Cardiac fibroblast (primary cell): ENCODE data around the gene GMIP.

Experiments
- DNase-seq, 2 donors: peaks; one replicate each; pipeline versions ENCODE4 v3.0.0 to v3.0.0-alpha.2; 2010; ENCODE audit warnings: low read depth in 2 of 2
- H3K4me3 ChIP-seq, 2 donors: replicated peaks in 1 of 2; 1 replicate in 1 of 2; 2 replicates in 1 of 2; pipeline ENCODE4 v1.5.1; 2011; ENCODE audit warnings: low read depth in 2 of 2, low read length in 2 of 2, mild to moderate bottlenecking in 2 of 2, moderate library complexity in 1 of 2
- TF ChIP-seq, protein P1 (sequence below): IDR thresholded peaks from one replicate; pipeline ENCODE4 v1.5.1; 2011; ENCODE audit warnings: low read depth, mild to moderate bottlenecking, low read length, inconsistent platforms

GMIP gene

DNA sequence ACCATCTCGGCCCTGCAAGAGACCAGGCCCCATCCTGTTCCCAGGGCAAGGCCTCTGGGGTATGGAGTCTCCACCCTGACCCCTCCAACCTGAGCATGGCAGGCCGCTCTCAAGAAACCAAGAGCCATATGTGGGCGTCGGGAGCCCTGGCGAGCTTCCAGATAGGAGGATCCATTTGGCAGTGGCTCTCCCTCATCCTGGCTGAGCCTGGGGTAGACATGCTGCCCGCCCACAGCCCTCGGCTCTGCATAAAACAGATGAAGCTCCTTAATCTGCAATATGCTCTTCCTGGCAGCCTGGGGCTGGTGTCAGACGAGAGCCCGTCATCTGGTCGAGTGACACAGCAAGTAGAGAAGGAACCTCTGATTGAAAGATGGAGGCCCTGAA is 13.9 kb upstream of the GMIP start:
- H3K4me3 ChIP-seq, result no peak overlapping the region
- peak in 1 of 2 donors; percentile 11 for DNase-seq
- TF ChIP-seq, protein P1, sequence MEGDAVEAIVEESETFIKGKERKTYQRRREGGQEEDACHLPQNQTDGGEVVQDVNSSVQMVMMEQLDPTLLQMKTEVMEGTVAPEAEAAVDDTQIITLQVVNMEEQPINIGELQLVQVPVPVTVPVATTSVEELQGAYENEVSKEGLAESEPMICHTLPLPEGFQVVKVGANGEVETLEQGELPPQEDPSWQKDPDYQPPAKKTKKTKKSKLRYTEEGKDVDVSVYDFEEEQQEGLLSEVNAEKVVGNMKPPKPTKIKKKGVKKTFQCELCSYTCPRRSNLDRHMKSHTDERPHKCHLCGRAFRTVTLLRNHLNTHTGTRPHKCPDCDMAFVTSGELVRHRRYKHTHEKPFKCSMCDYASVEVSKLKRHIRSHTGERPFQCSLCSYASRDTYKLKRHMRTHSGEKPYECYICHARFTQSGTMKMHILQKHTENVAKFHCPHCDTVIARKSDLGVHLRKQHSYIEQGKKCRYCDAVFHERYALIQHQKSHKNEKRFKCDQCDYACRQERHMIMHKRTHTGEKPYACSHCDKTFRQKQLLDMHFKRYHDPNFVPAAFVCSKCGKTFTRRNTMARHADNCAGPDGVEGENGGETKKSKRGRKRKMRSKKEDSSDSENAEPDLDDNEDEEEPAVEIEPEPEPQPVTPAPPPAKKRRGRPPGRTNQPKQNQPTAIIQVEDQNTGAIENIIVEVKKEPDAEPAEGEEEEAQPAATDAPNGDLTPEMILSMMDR, result no peak

DNA sequence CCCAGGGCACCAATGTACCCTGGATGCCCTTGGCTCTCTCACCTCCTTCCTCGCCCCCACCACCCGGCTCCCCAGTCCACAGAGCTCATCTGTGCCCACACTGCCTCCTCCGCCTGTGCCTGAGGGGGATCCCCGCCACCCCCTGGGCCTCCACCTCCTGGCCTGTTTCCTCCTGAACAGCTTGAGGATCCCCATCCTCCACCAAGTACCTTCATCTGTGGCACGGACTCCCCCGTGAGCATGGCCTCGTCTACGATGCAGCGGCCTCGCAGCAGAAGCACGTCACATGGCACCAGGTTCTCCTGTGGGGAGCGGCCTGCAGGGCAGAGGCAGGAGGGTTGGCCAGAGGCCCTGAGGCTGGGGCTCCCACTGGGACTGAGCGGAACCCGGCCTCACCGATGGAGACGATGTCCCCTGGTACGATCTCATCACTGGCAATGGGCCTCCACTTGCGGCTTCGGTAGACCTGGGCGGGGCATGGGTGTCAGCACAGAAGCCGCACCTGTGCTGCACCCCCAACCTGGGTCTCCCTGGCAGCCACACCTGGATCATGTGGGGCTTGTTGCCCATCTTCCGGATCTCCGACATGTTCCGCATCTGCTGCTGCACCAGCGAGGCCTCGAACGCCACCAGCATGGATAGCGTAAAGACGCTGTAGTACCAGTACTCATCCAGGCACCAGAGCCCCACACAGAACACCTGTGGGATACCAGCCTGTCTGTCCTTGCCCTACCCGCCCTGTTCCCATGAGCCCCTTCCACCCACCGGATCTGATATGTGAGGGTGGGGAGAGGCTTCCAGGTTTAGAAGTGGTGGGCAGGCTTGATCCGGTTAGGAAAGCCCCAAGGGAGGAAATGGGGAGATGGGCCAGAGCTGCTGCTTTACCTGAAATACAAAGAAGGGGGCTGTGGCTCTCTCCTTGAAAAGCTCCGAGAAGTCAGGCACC is 13.3 kb upstream of the GMIP start:
- no peak overlapping the region for H3K4me3 ChIP-seq
- TF ChIP-seq, protein P1, result no peak
- DNase-seq, result no peak

DNA sequence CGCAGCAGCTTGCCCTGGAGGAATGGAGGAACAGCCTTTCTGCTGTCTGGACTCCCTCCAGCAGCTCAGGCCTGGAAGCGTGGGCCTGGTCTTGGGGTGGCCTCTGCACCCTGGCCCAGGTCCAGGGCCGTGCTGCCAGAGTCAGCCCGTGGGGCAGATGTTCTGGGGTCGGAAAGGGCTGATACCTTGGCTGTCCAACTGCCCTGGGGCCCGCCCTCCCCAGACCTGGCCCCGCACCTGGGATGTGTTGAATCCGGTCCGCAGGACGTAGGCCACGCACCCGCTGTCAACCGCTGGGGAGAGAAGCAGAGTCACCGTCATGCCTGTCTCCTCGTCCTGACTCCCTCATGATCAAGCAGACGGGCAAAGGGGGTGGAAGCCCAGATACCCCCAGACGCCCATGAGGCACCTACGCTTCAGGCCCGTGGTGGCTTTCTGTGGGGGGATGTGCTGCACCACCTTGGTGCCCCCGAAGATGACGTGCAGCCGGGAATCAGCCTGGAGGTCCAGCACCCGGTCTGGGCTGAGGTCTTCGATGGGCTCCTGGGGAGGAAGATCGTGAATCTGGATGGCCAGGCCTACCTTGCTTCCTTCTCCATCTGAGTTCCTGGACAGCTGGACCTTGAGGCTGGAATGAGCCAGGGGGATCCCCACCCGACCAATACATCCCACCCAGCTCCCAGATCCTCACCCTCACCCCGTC is 12.3 kb upstream of the GMIP start:
- TF ChIP-seq, protein P1, result no peak
- DNase-seq, result no peak
- H3K4me3 ChIP-seq, result no peak overlapping the region

DNA sequence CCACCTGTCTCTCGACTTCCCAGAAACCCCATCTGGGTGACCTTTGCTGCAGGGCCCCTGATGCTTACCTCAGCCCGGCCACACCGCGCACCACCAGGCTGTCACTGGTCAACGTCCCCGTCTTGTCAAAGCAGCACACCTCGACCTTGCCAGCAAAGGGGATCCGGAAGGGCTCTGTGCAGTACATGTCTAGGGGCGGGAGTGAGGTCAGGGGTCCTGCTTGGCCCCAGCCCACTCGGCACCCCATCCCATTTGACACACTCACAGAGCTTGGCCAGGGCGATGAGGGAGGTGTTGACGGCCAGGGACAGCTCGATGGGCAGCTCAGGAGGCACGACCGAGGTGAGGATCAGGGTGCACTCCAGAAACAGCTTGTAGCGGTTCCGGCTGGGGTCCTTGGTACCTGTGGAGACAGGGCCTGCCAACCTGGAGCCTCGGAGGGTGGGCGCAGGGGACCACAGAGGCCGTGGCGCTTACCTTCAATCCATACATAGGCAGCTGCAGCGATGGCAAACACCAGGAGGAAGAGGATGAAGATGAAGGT is 11.7 kb upstream of the GMIP start:
- TF ChIP-seq, protein P1, result no peak
- no peak overlapping the region for H3K4me3 ChIP-seq
- DNase-seq, result no peak

DNA sequence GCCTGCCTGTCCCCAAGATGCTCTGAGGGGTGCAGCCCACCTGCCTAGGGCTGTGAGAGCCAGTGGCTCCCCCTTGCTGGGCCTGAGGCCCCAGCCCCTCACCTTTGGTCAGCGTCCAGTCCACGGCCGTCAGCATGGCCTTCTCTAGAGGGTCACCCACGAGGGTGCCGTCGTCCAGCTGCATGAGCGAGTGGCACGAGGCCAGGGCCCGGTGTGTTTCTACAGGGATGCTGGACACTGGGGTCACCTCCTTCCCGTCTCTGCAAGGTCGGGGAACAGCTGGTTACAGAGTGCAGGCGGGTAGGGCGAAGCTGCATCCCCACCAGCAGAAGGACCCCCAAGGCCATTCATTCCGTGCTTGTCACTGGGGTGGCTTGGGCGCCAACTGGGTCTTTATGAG is 11.0 kb upstream of the GMIP start:
- no peak for DNase-seq
- TF ChIP-seq, protein P1, result no peak
- H3K4me3 ChIP-seq, result no peak overlapping the region

DNA sequence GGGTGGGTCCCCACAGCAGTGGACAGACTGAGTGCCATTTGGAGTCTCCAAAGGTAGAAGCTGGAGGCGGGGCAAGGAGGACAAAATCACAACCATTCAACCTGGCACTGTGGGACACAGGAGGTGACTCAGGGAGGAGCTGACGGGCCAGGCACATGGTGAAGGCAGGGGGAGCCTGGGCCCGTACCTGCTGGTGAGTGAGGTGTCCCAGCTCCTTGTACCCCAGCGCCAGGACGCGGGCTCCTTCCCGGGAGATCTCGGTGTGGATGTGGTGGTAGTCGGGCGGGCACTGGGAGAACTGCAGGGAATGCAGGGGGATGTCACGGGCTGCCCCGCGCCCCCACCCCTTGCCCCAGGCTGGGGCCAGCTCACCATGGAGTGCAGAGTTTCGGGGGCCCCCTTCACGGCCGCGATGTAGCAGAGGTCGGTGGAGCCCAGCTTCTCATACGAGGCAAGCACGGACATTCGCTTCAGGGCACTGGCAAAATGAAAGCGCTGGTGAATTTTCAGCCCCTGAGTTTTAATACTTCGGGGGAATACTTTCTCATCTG is 10.2 kb upstream of the GMIP start:
- no peak for DNase-seq
- no peak overlapping the region for H3K4me3 ChIP-seq
- TF ChIP-seq, protein P1, result no peak
